Urothelium cell line (cell line): Measurements from ENCODE around the gene KIF16B.
A peak's percentile ranks its signal among the peaks of the same experiment; 100 is the strongest.

Source experiments
- DNase-seq: peaks from one replicate; pipeline ENCODE4 v3.0.0; 2011; ENCODE audit warnings: low spot score, mixed read lengths
- FAIRE-seq: peaks from 2 replicates; lab custom pipeline; 2011; peaks lifted over from hg19 to GRCh38; lab: Jason Lieb, UNC

Gene KIF16B

GRCh38 chr20:16483024-16483423 is 90.2 kb downstream of the KIF16B start:
- no peak for DNase-seq
- no peak for FAIRE-seq

DNA sequence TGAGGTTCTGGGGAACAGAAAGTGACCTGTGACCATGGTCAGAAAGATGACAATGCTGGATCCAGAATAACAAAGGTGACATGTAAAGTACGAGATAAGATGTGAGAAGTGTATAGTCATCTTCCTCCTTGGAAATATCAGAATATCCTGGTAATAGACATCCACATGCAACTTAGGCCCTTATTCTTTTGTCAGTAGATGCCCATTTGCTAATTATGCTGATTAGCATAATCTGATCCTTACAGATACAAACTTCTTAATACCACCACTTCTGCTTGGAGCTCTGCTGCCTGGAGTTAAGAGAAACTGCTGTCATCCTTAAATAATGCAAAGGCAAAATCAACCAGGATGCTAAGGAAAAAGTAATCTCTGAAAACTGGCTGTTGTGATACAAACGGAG is 91.3 kb downstream of the KIF16B start:
- DNase-seq (no peak), FAIRE-seq (no peak)

GRCh38 chr20:16479666-16480065 is 93.6 kb downstream of the KIF16B start:
- DNase-seq (no peak), FAIRE-seq (no peak)

DNA sequence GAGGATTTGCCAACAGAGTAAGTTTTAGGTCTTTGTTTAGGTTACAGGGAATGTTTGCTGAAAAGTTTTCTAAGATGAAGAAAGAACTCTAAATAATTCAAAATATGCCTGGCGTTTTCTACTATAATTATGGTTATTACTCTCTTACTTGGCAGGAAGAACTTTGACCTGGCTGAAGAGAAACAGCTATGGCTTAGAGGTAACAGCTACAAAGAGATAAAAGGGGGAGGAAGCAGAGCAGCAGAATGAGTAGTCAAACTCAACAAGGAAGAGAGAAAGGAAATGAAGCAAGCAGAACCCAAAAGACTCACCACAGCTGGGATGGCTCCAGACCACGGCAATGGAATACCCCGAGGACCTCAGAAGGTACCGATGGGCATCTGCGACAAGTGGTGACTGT is 95.6 kb downstream of the KIF16B start:
- FAIRE-seq = no peak
- DNase-seq = no peak

DNA sequence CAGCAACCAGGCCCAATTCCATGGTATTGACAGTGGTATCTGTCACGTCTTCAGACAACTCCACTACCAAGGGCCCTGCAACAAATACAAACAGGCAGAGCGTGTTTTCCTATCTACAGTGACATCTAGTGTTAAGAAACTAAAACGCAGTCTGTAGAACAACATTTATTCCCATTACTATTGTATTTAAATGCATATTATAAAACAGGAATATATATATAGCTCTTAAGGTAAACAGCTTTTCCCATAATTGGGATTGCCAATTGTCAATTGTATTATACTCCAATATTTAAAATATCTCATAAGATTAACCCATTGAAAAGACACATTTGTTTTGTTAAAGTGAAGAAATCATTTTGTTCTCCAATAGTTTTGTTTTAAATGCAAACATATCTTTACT is 97.2 kb downstream of the KIF16B start:
- FAIRE-seq (no peak), DNase-seq (peak; percentile 29)

DNA sequence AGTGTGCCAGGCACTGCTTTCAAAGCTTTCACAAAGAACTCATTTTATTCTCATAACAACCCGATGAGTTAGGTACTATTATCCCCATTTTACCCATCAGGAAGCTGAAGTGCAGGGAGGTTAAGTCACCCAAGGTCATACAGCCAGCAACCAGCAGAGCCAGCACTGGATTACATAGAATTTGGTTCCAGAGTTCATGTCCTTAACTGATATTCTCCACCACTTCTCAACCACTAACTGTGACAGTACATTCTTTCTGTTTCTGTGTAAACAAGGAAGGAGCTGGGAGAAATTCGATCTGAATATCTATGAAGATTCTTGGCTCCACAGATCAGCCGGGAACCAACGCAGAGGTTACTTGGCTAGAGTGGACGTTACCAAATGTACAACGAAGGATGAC is 98.0 kb downstream of the KIF16B start:
- no peak for FAIRE-seq
- DNase-seq = no peak

GRCh38 chr20:16474363-16474762 is 98.9 kb downstream of the KIF16B start:
- FAIRE-seq (no peak), DNase-seq (no peak)

DNA sequence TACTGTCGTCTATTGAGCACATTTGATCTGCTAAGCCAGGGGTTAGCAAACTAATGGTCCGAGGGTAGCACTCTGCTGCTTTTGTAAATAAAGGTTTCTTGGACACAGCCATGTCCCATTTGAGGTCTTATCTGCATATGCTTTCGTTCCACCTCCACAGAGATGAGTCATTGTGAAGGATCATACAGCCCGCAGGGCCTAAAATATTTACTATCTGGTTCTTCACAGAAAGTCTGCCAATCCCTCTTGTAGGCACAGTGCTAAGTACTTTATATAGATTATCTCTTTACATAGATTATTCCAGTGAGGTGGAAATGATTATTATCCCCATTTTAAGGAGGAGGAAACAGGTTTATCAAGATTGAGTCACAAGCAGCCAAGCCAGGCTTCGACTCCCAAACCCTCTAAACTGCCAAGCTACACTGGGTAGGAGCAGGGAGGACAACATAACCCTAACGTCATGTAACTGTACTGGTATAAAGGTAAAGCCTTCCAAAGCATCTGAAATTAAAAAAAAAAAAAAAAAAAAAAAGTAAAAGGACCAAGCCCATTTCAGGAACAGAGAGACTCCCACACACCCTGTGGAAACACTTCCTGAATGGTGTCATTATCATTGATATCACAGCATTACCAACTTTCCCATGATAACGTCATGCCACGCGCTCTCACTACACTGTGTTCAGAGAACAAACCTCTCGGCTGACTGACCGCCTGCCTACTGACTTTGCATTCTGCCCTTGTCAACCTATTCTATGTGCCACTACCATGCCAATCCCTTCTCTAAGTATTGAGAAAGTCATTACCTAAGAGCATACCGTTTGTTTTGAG is 101.0 kb downstream of the KIF16B start:
- DNase-seq (no peak), FAIRE-seq (no peak)

- FAIRE-seq (no peak), DNase-seq (no peak)
Measured at GRCh38 chr20:16469395-16469905, 103.8 kb downstream of the KIF16B start.

- no peak for DNase-seq
- FAIRE-seq = no peak
Measured at GRCh38 chr20:16462711-16463110, 110.5 kb downstream of the KIF16B start.

GRCh38 chr20:16459019-16459700 is 114.1 kb downstream of the KIF16B start:
- FAIRE-seq = no peak
- peak; percentile 48 for DNase-seq

- no peak for DNase-seq
- no peak for FAIRE-seq
Measured at GRCh38 chr20:16457514-16457913, 115.7 kb downstream of the KIF16B start.

- no peak for FAIRE-seq
- no peak for DNase-seq
Measured at GRCh38 chr20:16455324-16455723, 117.9 kb downstream of the KIF16B start.

GRCh38 chr20:16451982-16452381 is 121.3 kb downstream of the KIF16B start:
- DNase-seq (no peak), FAIRE-seq (no peak)

DNA sequence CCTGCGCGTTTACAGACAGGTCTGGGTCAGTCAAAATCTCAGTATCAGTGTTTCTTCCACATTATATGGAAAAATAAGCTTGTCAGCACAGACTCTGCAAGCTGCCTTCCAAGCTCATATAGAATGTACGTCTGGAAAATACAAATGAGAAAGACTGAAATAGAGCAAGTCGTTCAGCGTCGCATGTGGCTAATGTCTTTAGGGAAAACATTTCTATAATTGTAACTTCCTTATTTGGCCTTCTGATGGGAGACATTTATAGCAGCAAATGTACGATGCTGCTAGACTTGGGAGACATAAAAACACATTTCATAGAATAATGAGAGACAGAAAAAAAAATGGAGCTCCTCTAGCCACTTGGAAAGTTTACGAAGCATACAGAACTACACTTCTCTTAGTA is 122.2 kb downstream of the KIF16B start:
- DNase-seq (no peak), FAIRE-seq (no peak)

- DNase-seq (no peak), FAIRE-seq (no peak)
Measured at GRCh38 chr20:16446991-16447390, 126.3 kb downstream of the KIF16B start.

DNA sequence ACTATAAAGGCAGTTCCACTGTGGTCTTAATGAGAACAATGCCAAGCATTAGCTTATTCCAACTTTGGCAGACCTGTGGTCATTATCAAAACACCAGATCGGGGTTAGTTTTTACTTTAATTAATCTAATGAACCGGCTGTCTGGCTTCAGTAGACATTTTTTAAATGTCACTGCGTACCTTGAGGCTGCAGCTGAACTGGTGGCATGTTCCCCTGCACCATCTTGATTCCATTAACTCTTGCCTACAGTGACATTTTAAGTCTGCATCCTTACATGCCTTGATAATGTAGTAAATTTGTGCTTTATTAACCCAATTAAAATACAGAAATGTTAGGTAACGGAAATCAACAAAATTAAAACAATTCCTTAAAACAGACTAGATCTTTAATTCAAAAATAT is 127.0 kb downstream of the KIF16B start:
- FAIRE-seq = no peak
- no peak for DNase-seq

DNA sequence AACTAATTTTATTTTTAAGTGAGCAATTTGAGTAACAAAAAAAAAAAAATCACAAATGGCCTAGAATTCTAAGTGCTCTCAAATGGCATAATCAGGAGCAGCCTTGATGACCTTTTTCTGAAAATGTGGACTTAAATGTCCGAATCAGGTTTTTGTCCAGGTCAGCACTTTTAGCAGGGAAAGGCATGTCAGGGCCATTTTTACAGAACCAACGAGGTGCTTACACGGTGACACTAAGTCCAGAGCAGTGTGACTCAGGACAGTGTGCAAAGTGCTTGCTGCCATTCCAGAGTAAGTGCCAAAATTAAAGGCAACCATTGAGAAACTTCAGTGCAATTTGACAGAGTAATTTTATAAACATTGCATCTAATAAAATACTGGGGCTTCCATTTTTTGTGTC is 127.8 kb downstream of the KIF16B start:
- no peak for FAIRE-seq
- no peak for DNase-seq

- DNase-seq (no peak), FAIRE-seq (no peak)
Measured at GRCh38 chr20:16444057-16444777, 129.0 kb downstream of the KIF16B start.

GRCh38 chr20:16441546-16442164 is 131.6 kb downstream of the KIF16B start:
- no peak for DNase-seq
- no peak for FAIRE-seq

- FAIRE-seq = no peak
Measured at GRCh38 chr20:16440686-16441085, 132.6 kb downstream of the KIF16B start.

More at GRCh38 chr20:16440686-16441085, 132.6 kb downstream of the KIF16B start:
- no peak for DNase-seq
